OCI-LY3 (cell line): Measurements from ENCODE around the gene WDR12.

Experiments
- H2AFZ ChIP-seq: fragments of 200-600, 300-600 bp; shearing (Covaris generic); 2 replicates; pipeline ENCODE4 v1.6.0; 2014; ENCODE audit warnings: antibody characterized with exemption, low read depth, low read length
- H3K27ac ChIP-seq: fragments of 200-600, 300-600 bp; sonication (generic); 2 replicates; pipeline ENCODE4 v1.5.1; 2014; ENCODE audit warnings: mild to moderate bottlenecking, low read length, moderate library complexity, mixed read lengths
- H3K27me3 ChIP-seq: fragments of 200-600, 300-600 bp; sonication (generic); 2 replicates; pipeline ENCODE4 v1.6.1; 2014; ENCODE audit warnings: low read depth, low read length, mixed read lengths
- H3K36me3 ChIP-seq: fragments of 200-600, 300-600 bp; sonication (generic); replicated peaks from 2 replicates; pipeline ENCODE3; 2014; ENCODE audit warnings: low read depth, low read length, mixed read lengths
- H3K4me1 ChIP-seq: fragments of 300-600, 200-600 bp; sonication (generic); 2 replicates; pipeline ENCODE4 v1.6.1; 2014; ENCODE audit warnings: low read length, mixed read lengths
- H3K4me2 ChIP-seq: fragments of 200-600, 300-600 bp; sonication (generic); 2 replicates; pipeline ENCODE4 v1.6.1; 2014; ENCODE audit warnings: low read length, mixed read lengths
- H3K4me3 ChIP-seq: fragments of 300-600, 200-600 bp; sonication (generic); 2 replicates; pipeline ENCODE4 v1.5.1; 2014; ENCODE audit warnings: antibody characterized with exemption, mild to moderate bottlenecking, low read length, moderate library complexity
- H3K79me2 ChIP-seq: fragments of 300-600, 200-600 bp; shearing (Covaris generic); 2 replicates; pipeline ENCODE4 v1.6.1; 2014; ENCODE audit warnings: mild to moderate bottlenecking, low read length, mixed read lengths
- H3K9ac ChIP-seq: fragments of 300-600, 200-600 bp; shearing (Covaris generic); 2 replicates; pipeline ENCODE4 v1.6.0; 2014; ENCODE audit warnings: mild to moderate bottlenecking, low read length, moderate library complexity
- H3K9me3 ChIP-seq: fragments of 200-600, 300-600 bp; shearing (Covaris generic); 2 replicates; pipeline ENCODE4 v1.6.1; 2014; ENCODE audit warnings: low read length, mixed read lengths; ENCODE audit not compliant: insufficient read depth
- H4K20me1 ChIP-seq: fragments of 200-600, 300-600 bp; sonication (generic); 2 replicates; pipeline ENCODE4 v1.6.1; 2016; ENCODE audit warnings: low read length, mixed read lengths; ENCODE audit not compliant: insufficient read depth
- CTCF ChIP-seq: fragments of 200-600, 300-600 bp; sonication (generic); IDR thresholded peaks from 2 replicates; pipeline ENCODE4 v1.5.1; 2014; ENCODE audit warnings: antibody characterized with exemption, low read length, low read depth
- EZH2phosphoT487 ChIP-seq: fragments of 200-600 bp; shearing (Covaris generic); IDR thresholded peaks from 2 replicates; pipeline ENCODE4 v1.6.1; 2018; ENCODE audit warnings: antibody characterized with exemption, mixed run types, low read depth

WDR12 gene

GRCh38 chr2:202841090-202841867 is 70.2 kb downstream of the WDR12 start:
- no peaks in the 10 kb centered on the region for H3K4me1 ChIP-seq
- no peak for TF ChIP-seq CTCF
- no peak for TF ChIP-seq EZH2phosphoT487

GRCh38 chr2:202831242-202832220 is 79.9 kb downstream of the WDR12 start:
- peak overlapping the region; percentile 57 for H3K4me3 ChIP-seq

More at GRCh38 chr2:202841090-202841867, 70.2 kb downstream of the WDR12 start:
- H3K9ac ChIP-seq = no peak overlapping the region
- H4K20me1 ChIP-seq = no peaks in the 10 kb centered on the region
- H3K4me2 ChIP-seq = no peak overlapping the region
- H3K4me3 ChIP-seq = no peak overlapping the region
- no peaks in the 10 kb centered on the region for H3K79me2 ChIP-seq
- H3K27ac ChIP-seq = no peak overlapping the region
- H3K36me3 ChIP-seq = peaks cover 21% of the 10 kb centered on the region
- H3K9me3 ChIP-seq = peaks cover 17% of the 10 kb centered on the region
- H2AFZ ChIP-seq = no peak overlapping the region
- H3K27me3 ChIP-seq = no peaks in the 10 kb centered on the region

GRCh38 chr2:202824901-202825300 is 86.6 kb downstream of the WDR12 start:
- Histone ChIP-seq H3K36me3 (no peaks in the 10 kb centered on the region), H3K9ac (no peak overlapping the region), H3K27ac (no peak overlapping the region), H3K4me1 (peaks cover 7% of the 10 kb centered on the region; the same call in 1 of the 2 replicates), H3K4me2 (no peak overlapping the region), H3K79me2 (no peaks in the 10 kb centered on the region), H4K20me1 (no peaks in the 10 kb centered on the region), H2AFZ (no peak overlapping the region), H3K9me3 (no peaks in the 10 kb centered on the region), H3K27me3 (no peaks in the 10 kb centered on the region), H3K4me3 (no peak overlapping the region)
- TF ChIP-seq CTCF (no peak), EZH2phosphoT487 (no peak)

More at GRCh38 chr2:202831242-202832220, 79.9 kb downstream of the WDR12 start:
- H3K79me2 ChIP-seq = no peaks in the 10 kb centered on the region
- peak overlapping the region; percentile 18; the same call in 1 of the 2 replicates for H3K9ac ChIP-seq
- H2AFZ ChIP-seq = peak overlapping the region; percentile 47; the same call in 1 of the 2 replicates
- H4K20me1 ChIP-seq = no peaks in the 10 kb centered on the region
- H3K4me1 ChIP-seq = peaks cover 12% of the 10 kb centered on the region
- H3K27ac ChIP-seq = no peak overlapping the region
- no peaks in the 10 kb centered on the region for H3K27me3 ChIP-seq
- TF ChIP-seq CTCF (peak; percentile 93), EZH2phosphoT487 (no peak)
- no peaks in the 10 kb centered on the region for H3K36me3 ChIP-seq
- peak overlapping the region; percentile 72 for H3K4me2 ChIP-seq
- H3K9me3 ChIP-seq = no peaks in the 10 kb centered on the region
